ENCODE data around the gene BPTF.
A peak's percentile ranks its signal among the peaks of the same experiment; 100 is the strongest.
"Not testable (repeated sequence)": the region's sequence is repeated elsewhere in the genome, so short reads cannot be mapped to it uniquely, and the experiment has no call there.

The BPTF gene

GRCh38 chr17:67994817-67995569 lies 169.7 kb downstream of the BPTF start:
- peak overlapping the region in 1 of 2 experiments; percentile 91 for H3K4me3 ChIP-seq (ENCODE audit: insufficient read depth in 1 of 2, low read depth in 1 of 2, low read length in 2 of 2)
- H2AK5ac ChIP-seq (ENCODE audit: low read length, severe bottlenecking), result no peak overlapping the region
- H3K14ac ChIP-seq (ENCODE audit: low read length in 2 of 2), result no peak overlapping the region
- no peak overlapping the region for H2BK15ac ChIP-seq (ENCODE audit: low read depth, poor library complexity, severe bottlenecking)
- peaks cover 0 to 3% of the 10 kb centered on the region in 2 experiments for H3K36me3 ChIP-seq (ENCODE audit: control insufficient read depth in 1 of 2, insufficient read depth in 2 of 2, low read depth in 1 of 2, low read length in 2 of 2)
- H2AFZ ChIP-seq (ENCODE audit: low read depth, low read length), result no peak overlapping the region
- no peak overlapping the region for H3K23ac ChIP-seq (ENCODE audit: low read length in 2 of 2)
- H3K27ac ChIP-seq (ENCODE audit: low read length, poor library complexity, severe bottlenecking), result peak overlapping the region; percentile 18
- H3K18ac ChIP-seq (ENCODE audit: low read depth in 1 of 2, low read length in 2 of 2), result no peak overlapping the region
- peaks cover 14% of the 10 kb centered on the region for H3K4me1 ChIP-seq (ENCODE audit: control insufficient read depth, insufficient read depth, low read depth, low read length)
- H3K9me3 ChIP-seq (ENCODE audit: control insufficient read depth, low read length), result no peaks in the 10 kb centered on the region
- H3K9ac ChIP-seq (ENCODE audit: low read length), result peak overlapping the region; percentile 88
- peak; percentile 82 for DNase-seq
- H2BK12ac ChIP-seq (ENCODE audit: low read length in 2 of 2), result no peak overlapping the region
- H3K79me1 ChIP-seq (replicated peaks; ENCODE audit: low read length, poor library complexity, severe bottlenecking), result no peaks in the 10 kb centered on the region
- no peaks in the 10 kb centered on the region for H3K27me3 ChIP-seq (ENCODE audit: control insufficient read depth in 1 of 2, insufficient read depth in 1 of 2, low read length in 2 of 2)
- no peak overlapping the region for H4K91ac ChIP-seq (ENCODE audit: low read length)
- H3K4ac ChIP-seq (ENCODE audit: low read depth in 1 of 2, low read length in 2 of 2), result no peak overlapping the region
- WGBS, result 39% methylated on average over 4 of the region's 9 CpGs
- peak overlapping the region; percentile 99 for H3K4me2 ChIP-seq (ENCODE audit: low read length, poor library complexity, severe bottlenecking)
- H2BK120ac ChIP-seq (ENCODE audit: low read depth, low read length), result no peak overlapping the region
- no peak overlapping the region for H4K8ac ChIP-seq (ENCODE audit: low read length)
- no peak overlapping the region for H2BK5ac ChIP-seq (ENCODE audit: low read depth, low read length, poor library complexity, severe bottlenecking)

- Histone ChIP-seq H3K14ac (ENCODE audit: low read length in 2 of 2) (peak overlapping the region; percentile 32 to 36), H2BK120ac (ENCODE audit: low read depth, low read length) (no peak overlapping the region), H3K9ac (ENCODE audit: low read length) (peak overlapping the region; percentile 88), H4K91ac (ENCODE audit: low read length) (peak overlapping the region; percentile 50), H3K9me3 (ENCODE audit: control insufficient read depth, low read length) (no peaks in the 10 kb centered on the region), H2BK15ac (ENCODE audit: low read depth, poor library complexity, severe bottlenecking) (no peak overlapping the region), H3K18ac (ENCODE audit: low read depth in 1 of 2, low read length in 2 of 2) (peak overlapping the region in 1 of 2 experiments; percentile 61), H3K79me1 (replicated peaks; ENCODE audit: low read length, poor library complexity, severe bottlenecking) (no peaks in the 10 kb centered on the region), H4K8ac (ENCODE audit: low read length) (no peak overlapping the region), H3K36me3 (ENCODE audit: control insufficient read depth in 1 of 2, insufficient read depth in 2 of 2, low read depth in 1 of 2, low read length in 2 of 2) (peaks cover 0 to 3% of the 10 kb centered on the region in 2 experiments), H3K4ac (ENCODE audit: low read depth in 1 of 2, low read length in 2 of 2) (peak overlapping the region in 1 of 2 experiments; percentile 26), H2BK5ac (ENCODE audit: low read depth, low read length, poor library complexity, severe bottlenecking) (no peak overlapping the region), H3K4me3 (ENCODE audit: insufficient read depth in 1 of 2, low read depth in 1 of 2, low read length in 2 of 2) (peak overlapping the region; percentile 52 to 91), H3K23ac (ENCODE audit: low read length in 2 of 2) (peak overlapping the region in 1 of 2 experiments; percentile 59), H2AFZ (ENCODE audit: low read depth, low read length) (no peak overlapping the region), H2AK5ac (ENCODE audit: low read length, severe bottlenecking) (no peak overlapping the region), H3K27ac (ENCODE audit: low read length, poor library complexity, severe bottlenecking) (no peak overlapping the region), H2BK12ac (ENCODE audit: low read length in 2 of 2) (peak overlapping the region in 1 of 2 experiments; percentile 31), H3K27me3 (ENCODE audit: control insufficient read depth in 1 of 2, insufficient read depth in 1 of 2, low read length in 2 of 2) (no peaks in the 10 kb centered on the region), H3K4me1 (ENCODE audit: control insufficient read depth, insufficient read depth, low read depth, low read length) (peaks cover 14% of the 10 kb centered on the region), H3K4me2 (ENCODE audit: low read length, poor library complexity, severe bottlenecking) (peak overlapping the region; percentile 99)
- 1% methylated on average over 42 of the region's 43 CpGs for WGBS
- peak; percentile 46 for DNase-seq
Observed at GRCh38 chr17:67995570-67996263, 170.4 kb downstream of the BPTF start.

DNA sequence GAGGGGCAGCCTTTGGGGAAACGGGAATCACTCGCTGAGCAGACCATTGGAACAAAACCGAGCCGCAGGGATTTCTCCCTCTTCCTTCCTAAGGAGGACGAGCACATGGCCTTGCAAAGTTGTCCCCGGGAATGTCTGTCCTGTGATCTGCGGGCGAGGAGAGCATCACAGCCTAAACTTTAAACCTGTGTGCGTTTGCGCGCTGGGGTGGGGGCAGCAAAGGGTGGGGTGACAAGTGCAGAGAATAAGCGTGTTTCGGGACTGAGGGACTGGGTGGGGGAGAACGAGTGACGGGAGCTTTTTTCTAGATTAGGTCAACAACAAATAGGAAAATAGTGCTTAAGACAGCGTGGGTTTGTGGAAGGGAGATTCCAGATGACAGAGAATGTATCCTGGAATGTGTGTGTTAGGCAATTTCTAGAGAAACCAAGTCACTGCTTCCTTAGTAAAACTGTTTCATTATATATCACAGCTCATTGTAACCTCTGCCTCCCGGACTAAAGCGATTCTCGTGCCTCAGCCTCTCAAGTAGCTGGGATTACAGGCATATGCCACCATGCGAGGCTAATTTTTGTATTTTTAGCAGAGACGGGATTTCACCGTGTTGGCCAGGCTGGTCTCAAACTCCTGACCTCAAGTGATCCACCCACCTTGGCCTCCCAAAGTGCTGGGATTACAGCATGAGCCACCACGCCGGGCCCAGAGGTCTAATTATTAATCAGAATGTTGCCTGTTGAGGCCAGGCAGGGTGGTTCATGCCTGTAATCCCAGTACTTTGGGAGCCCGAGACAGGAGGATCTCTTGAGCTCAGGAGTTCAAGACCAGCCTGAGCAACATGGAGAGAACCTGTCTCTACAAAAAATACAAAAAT lies 171.2 kb downstream of the BPTF start, which contains the start of gene C17orf58:
C17orf58 (minus strand) TSS at position 169 of the 871 bp plus-strand sequence. CDS start 271 bp downstream, outside the sequence.
- not testable (repeated sequence) for H3K27me3 ChIP-seq (ENCODE audit: control insufficient read depth in 1 of 2, insufficient read depth in 1 of 2, low read length in 2 of 2); H2AK5ac ChIP-seq (ENCODE audit: low read length, severe bottlenecking); H2BK15ac ChIP-seq (ENCODE audit: low read depth, poor library complexity, severe bottlenecking); H2BK120ac ChIP-seq (ENCODE audit: low read depth, low read length); H3K79me1 ChIP-seq (replicated peaks; ENCODE audit: low read length, poor library complexity, severe bottlenecking); H2BK5ac ChIP-seq (ENCODE audit: low read depth, low read length, poor library complexity, severe bottlenecking); H3K36me3 ChIP-seq (ENCODE audit: control insufficient read depth in 1 of 2, insufficient read depth in 2 of 2, low read depth in 1 of 2, low read length in 2 of 2); H3K9me3 ChIP-seq (ENCODE audit: control insufficient read depth, low read length); H2AFZ ChIP-seq (ENCODE audit: low read depth, low read length); H3K27ac ChIP-seq (ENCODE audit: low read length, poor library complexity, severe bottlenecking)
- Histone ChIP-seq H3K18ac (ENCODE audit: low read depth in 1 of 2, low read length in 2 of 2) (peak within 1 kb of the TSS; percentile 33 to 61), H3K23ac (ENCODE audit: low read length in 2 of 2) (peak within 1 kb of the TSS in 1 of 2 experiments; percentile 59), H3K4me2 (ENCODE audit: low read length, poor library complexity, severe bottlenecking) (peak within 1 kb of the TSS; percentile 99), H3K9ac (ENCODE audit: low read length) (peak within 1 kb of the TSS; percentile 88), H4K8ac (ENCODE audit: low read length) (peak within 1 kb of the TSS; percentile 12), H3K4me1 (ENCODE audit: control insufficient read depth, insufficient read depth, low read depth, low read length) (peaks cover 14% of the 10 kb centered on the region), H3K4me3 (ENCODE audit: insufficient read depth in 1 of 2, low read depth in 1 of 2, low read length in 2 of 2) (peak within 1 kb of the TSS; percentile 52 to 91), H3K4ac (ENCODE audit: low read depth in 1 of 2, low read length in 2 of 2) (peak within 1 kb of the TSS in 1 of 2 experiments; percentile 26), H4K91ac (ENCODE audit: low read length) (peak within 1 kb of the TSS; percentile 50), H2BK12ac (ENCODE audit: low read length in 2 of 2) (peak within 1 kb of the TSS in 1 of 2 experiments; percentile 31), H3K14ac (ENCODE audit: low read length in 2 of 2) (peak within 1 kb of the TSS; percentile 32 to 36)
- peak; percentile 86 for DNase-seq
- WGBS, result 33% methylated on average over 23 of the region's 25 CpGs

Measured in mesenchymal stem cell (in vitro differentiated cells and primary cell).